OCI-LY1 (cell line): ENCODE measurements around the gene TMEM138.

Experiments
- CTCF ChIP-seq: fragments of 200-600 bp; sonication (generic), shearing (Covaris generic); IDR thresholded peaks from 2 replicates; pipeline ENCODE4 v1.5.1; 2017; ENCODE audit warnings: mild to moderate bottlenecking, antibody characterized with exemption, low read length, moderate library complexity, mixed read lengths
- EZH2 ChIP-seq: fragments of 200-600 bp; sonication (generic), shearing (Covaris generic); IDR thresholded peaks from 2 replicates; pipeline ENCODE4 v1.8.0; 2017; ENCODE audit warnings: borderline replicate concordance, mixed run types, mild to moderate bottlenecking, antibody characterized with exemption, low read length, moderate library complexity, mixed read lengths

GRCh38 chr11:61334434-61335354, 27.5 kb upstream of the TMEM138 start:
- TF ChIP-seq CTCF (no peak), EZH2 (no peak)
